ENCODE data around the gene SUN3.
A peak's percentile ranks its signal among the peaks of the same experiment; 100 is the strongest.
"Not testable (repeated sequence)": the region's sequence is repeated elsewhere in the genome, so short reads cannot be mapped to it uniquely, and the experiment has no call there.

SUN3 gene

GRCh38 chr7:48017674-48018073 is 11.2 kb downstream of the SUN3 start:
- DNase-seq, result no peak

- no peak for DNase-seq
These were observed 12.3 kb downstream of the SUN3 start for GRCh38 chr7:48016641-48017040.

GRCh38 chr7:48011951-48012350 is 17.0 kb downstream of the SUN3 start:
- DNase-seq, result no peak

GRCh38 chr7:48011323-48011722 is 17.6 kb downstream of the SUN3 start:
- DNase-seq, result no peak

GRCh38 chr7:48009954-48010353 is 19.0 kb downstream of the SUN3 start:
- no peak for DNase-seq

- DNase-seq, result no peak
These were observed 19.6 kb downstream of the SUN3 start for GRCh38 chr7:48009257-48009656.

- DNase-seq, result no peak
These were observed 22.0 kb downstream of the SUN3 start for GRCh38 chr7:48006866-48007265.

GRCh38 chr7:48004638-48005037 is 24.3 kb downstream of the SUN3 start:
- DNase-seq, result no peak

- DNase-seq, result peak; percentile 24
These were observed 24.9 kb downstream of the SUN3 start for GRCh38 chr7:48004032-48004431.

- DNase-seq, result not testable (repeated sequence)
These were observed 28.7 kb downstream of the SUN3 start for GRCh38 chr7:48000164-48000563.

- DNase-seq, result no peak
These were observed 29.5 kb downstream of the SUN3 start for GRCh38 chr7:47999413-47999812.

- no peak for DNase-seq
These were observed 36.5 kb downstream of the SUN3 start for GRCh38 chr7:47992446-47992845.

GRCh38 chr7:47991741-47992311 is 37.1 kb downstream of the SUN3 start:
- DNase-seq, result no peak

GRCh38 chr7:47991270-47991669 is 37.6 kb downstream of the SUN3 start:
- DNase-seq, result no peak

GRCh38 chr7:47990592-47990991 is 38.3 kb downstream of the SUN3 start:
- no peak for DNase-seq

GRCh38 chr7:47989607-47990400 is 39.1 kb downstream of the SUN3 start:
- not testable (repeated sequence) for DNase-seq

GRCh38 chr7:47988496-47989386 is 40.2 kb downstream of the SUN3 start:
- no peak for DNase-seq

GRCh38 chr7:47982610-47983009 is 46.3 kb downstream of the SUN3 start:
- peak; percentile 34 for DNase-seq

- not testable (repeated sequence) for DNase-seq
These were observed 48.3 kb downstream of the SUN3 start for GRCh38 chr7:47980648-47981047.

GRCh38 chr7:47979832-47980181 is 49.1 kb downstream of the SUN3 start:
- DNase-seq, result no peak

GRCh38 chr7:47979145-47979831 is 49.6 kb downstream of the SUN3 start, which contains the start of gene HUS1:
TSS of gene HUS1 (minus strand) at chr7:47979615. CDS start at chr7:47979519, 96 bp downstream.
- DNase-seq, result peak; percentile 81

- no peak for DNase-seq
These were observed 50.1 kb downstream of the SUN3 start for GRCh38 chr7:47978790-47979144.

- no peak for DNase-seq
These were observed 55.2 kb downstream of the SUN3 start for GRCh38 chr7:47973739-47974138.

All from NCI-H1436 (cell line).